ENCODE measurements around the gene ACO2.
"Not testable (repeated sequence)": the region's sequence is repeated elsewhere in the genome, so short reads cannot be mapped to it uniquely, and the experiment has no call there.

The ACO2 gene

DNA sequence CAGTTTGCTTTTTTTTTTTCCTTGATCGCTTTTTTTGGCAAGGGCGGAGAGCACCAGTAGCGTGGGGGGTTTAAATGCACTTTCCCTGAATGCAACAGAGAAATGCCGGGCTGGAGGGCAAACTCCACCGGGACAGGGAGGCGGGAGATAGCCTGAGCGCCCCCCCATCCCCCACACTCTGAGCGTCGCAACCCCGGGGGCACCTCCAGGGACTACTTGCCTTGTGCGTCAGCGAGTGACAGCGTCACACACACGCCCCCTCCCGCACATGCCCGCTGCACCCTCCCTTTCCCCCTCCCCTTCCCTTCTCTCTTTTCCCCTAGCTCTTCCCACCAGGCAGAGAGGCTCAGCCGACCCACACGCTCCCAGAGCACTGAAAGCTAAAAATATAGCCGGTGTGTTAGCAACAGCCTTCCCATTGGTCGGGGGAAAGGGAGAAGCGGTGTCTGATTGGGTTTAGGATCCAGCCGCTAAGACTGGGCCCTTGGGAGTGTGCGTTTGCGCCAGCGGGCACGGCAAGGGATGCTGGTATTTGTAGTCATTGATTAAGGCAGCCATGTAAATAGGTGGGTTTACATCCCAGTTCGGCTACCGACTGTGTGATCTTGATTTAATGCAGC is 20.6 kb upstream of the ACO2 start:
- DNase-seq: peak; percentile 99

GRCh38 chr22:41458161-41458728 is 10.7 kb upstream of the ACO2 start:
- DNase-seq: no peak

GRCh38 chr22:41459431-41459830 is 9.5 kb upstream of the ACO2 start:
- DNase-seq: no peak

GRCh38 chr22:41460071-41460470 is 8.8 kb upstream of the ACO2 start:
- not testable (repeated sequence) for DNase-seq

DNA sequence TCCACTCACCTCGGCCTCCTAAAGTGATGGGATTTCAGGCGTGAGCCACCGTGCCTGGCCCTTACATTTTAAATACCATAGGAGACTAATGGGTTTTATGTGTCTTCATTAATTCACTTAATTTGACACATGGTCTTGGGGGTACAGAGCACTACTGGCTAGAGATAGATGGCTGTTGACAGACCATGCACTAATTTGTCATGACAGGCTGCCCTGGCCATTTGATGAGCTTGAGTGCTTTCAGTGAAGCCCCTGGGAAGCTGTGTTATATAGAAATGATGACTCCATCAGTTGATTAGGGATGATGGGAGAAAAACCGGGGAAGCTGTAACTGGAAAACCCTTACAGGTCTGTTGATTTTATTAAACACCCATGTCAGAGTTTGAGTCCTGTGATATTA is 7.0 kb upstream of the ACO2 start:
- no peak for DNase-seq

DNA sequence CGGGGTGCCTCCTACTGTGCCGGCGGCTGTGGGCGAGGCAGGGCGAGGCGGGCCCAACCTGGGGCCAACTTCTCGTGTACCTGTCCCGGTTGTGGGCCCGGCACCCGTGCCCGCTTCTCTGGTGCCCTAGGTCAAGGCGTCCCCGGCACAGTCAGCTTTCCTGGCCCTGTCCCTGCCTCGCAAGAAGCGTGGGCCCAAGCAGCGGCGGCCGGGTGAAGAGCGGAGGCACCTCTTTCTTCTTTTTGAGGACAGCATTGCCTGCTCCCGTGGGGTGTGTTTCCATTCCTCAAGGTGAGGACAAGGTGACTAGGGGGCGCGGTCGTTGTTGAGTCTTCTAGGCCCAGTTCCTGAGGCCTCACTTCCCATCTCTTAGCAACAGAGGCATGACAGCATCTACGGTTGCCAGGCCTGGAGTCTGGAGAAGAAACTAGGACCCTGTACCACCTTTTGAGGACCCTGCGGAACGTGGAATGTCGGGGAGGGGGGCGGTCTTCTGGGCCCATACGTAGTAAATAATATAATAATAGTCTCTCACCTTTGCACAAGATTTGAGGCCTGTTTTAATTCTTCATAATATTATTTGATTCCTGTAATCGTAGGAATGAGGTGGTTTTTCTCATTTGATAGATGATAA is 418 bp downstream of the ACO2 start:
- DNase-seq: no peak

DNA sequence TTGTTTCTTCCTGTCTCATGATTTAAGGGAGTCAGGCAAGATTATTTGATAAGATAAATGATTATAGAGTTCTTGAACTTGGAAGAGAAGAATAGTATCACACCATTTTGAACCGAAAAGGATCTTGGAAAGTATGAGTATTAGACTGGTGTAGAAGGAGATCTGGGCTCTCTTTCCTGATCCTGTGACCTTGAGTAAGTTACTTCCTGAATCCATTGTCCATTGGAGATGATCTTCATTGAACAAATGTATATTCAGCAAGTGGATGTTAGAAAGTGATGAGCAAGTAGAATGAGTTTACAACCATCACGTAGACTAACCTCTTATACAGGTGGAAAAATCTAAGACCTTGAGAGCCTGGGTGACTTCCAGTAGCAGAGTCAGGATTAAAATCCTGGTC is 2.0 kb downstream of the ACO2 start:
- DNase-seq: no peak

GRCh38 chr22:41471568-41471967 is 2.7 kb downstream of the ACO2 start:
- DNase-seq: no peak

DNA sequence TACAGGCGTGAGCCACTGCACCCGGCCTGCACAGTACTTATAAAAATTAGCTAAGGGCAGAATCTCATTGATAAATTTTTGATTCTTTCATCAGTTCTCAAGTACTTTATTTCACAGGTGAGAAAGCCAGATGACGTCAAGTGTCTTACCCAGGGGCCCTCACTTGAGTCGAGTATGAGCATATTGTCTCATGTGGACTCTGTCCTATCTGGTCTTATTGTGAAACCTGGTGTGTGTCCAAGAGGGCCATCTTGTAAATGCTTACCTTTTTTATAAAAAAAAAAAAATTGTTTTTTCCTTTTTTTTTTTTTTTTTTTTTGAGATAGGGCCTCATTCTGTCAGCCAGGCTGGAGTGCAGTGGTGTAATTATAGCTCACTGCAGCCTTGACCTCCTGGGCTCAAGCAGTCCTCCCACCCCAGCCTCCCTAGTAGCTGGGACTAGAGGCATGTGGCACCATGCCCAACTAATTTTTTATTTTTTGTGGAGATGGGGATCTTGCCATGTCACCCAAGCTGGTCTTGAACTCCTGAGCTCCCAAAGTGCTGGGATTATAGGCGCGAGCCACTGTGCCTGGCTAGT is 6.0 kb downstream of the ACO2 start:
- no peak for DNase-seq

DNA sequence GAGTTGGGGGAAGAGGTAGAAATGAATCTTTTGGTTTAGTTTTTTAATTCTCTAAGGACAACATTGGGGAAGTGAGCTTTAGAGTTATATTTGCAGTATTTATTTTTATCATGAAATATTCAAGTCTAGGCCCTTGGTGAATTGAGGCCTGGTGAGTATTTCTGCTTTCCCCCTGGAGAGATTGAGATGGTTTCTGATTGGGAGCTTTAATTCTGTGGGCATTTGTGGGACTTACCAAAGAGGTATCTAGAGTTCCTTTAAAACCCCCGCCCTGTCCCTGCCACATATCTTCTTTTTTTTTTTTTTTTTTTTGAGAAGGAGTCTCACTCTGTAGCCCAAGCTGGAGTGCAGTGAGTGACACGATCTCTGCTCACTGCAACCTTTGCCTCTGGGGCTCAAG is 9.6 kb downstream of the ACO2 start:
- no peak for DNase-seq

DNA sequence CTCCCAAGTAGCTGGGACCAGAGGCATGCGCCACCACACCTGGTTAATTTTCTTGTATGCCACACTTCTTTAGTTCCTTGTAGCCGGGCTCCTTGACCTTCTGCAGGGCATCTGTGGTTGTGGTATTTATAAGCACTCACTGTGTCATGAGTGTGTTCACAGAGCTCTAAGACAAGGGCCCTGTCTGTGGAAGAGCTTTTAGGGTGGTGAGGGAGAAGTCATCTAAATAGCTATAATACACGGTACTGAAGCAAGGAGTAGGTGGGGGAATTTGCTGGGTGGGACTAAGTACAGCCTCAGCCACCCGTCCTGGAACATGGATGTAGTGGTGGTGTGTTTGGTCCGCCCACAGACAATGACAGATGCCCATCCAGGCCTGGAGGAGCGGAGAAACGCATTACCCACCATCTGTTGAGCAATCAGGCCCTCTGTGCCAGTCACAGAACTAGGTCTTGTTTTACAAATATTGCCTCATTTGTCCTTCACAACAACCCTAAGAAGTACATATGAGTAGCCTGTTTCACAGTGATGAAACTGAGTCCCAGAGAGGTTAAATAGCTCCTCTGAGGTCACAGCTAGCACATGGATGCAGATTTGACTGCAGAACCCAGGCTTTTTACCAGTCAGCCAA is 10.1 kb downstream of the ACO2 start:
- no peak for DNase-seq

- DNase-seq: no peak
Observed at GRCh38 chr22:41479671-41480396, 10.9 kb downstream of the ACO2 start.

GRCh38 chr22:41480397-41480735 is 11.4 kb downstream of the ACO2 start:
- no peak for DNase-seq

- no peak for DNase-seq
Observed at GRCh38 chr22:41481131-41481830, 12.4 kb downstream of the ACO2 start.

DNA sequence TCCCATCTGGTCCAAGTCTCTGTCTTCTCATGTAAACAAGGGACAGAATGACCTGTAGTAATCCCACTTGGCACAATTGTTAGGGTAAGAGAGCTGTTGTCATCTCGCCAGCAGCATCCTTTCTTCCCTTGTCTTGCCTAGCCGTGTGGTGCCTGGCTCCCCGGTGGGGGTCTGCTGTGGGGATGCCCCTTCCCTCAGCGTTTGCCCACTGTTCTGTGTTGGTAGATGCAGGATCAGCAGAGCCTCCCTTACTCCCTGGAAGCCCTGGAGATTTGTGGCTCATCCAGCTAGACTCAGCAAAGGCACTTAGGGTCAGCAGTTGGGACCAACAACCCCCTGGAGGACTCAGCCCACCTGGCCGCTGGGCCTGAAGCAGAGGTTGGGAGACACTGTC is 13.0 kb downstream of the ACO2 start:
- no peak for DNase-seq

DNA sequence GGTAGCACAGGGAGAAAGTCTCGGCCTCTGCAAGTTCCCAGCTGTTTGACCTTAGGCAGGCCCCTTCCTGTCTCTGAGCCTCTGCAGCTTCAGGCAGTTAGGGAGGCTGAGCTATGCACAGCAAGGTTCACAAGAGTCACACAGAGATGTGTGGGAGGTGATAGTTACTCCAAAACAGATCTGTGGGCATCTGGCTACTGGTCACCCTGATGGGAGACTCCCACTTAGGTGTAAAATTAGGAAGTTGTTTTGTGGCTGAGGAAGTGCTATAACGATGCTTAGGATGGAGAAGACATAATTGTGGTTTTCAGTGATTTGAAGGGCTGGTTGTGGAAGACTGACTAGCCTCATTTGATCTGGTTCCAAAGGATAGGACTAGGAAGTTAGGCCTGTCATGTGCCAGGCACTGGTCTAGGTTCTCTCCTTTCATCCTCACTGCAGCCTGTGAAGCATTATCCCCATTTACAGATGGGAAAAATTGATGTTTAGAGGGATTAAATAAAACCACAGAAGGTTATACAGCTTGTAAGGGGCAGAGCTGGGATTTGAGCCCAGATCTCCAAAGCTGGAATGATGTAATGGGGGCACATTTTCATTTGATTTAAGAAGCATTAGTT is 13.5 kb downstream of the ACO2 start:
- no peak for DNase-seq

GRCh38 chr22:41485033-41485432 is 16.1 kb downstream of the ACO2 start:
- DNase-seq: no peak

DNA sequence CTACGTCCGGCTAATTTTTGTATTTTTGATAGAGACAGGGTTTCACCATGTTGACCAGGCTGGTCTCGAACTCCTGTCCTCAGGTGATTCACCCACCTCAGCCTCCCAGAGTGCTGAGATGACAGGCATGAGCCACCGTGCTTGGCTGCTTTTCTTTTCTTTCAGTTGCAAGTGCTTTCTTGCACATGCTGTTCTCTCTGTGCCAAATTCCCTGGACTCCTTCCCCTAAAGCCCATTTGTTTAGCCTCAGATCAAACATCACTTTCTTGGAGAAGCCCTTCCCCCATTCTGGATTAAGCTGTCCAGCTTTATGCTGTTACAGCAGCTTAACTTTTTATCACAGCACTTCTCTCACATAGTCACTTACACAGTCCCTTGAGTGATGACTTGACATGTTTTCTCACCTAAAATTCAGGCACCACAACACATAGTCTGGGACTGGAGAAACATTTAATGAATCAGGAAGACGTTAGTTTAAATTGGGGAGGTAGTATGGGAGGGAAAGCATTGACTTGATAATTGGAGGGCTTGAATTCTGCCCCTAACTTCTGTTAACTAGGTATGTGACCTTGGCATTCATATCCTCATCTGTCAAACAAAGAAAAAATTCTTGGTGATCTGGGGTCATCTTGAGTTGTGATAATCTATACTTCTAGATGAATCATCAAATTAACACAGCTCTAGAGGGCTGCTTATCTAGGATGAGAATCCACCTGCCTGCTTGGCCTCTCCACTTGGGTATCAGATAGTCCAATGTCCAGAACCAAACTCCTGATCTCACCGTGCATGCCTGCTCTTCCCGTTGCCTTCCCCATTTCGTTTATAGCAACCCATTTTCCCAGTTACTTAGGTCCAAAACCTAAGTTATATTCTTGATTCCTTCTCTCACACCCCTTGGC is 18.4 kb downstream of the ACO2 start:
- DNase-seq: no peak

DNA sequence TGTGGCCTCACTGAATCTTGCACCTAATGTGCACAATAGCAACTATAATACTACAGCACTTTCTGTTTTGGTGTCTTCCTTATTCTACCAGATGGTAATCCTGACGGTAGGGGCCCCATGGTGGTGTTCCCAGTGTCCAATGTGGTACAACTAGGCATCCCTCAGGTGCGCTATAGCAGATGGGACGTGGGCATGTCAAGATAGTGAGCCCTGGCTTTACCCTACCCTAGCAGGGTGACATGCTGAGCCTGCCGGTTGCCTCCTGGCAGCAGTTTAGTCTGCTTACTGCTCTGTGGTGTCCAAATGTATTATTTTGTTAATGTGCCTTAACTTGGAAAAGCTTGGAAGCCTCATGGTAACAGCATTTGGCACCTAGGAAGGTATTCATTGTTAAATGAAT is 19.2 kb downstream of the ACO2 start:
- DNase-seq: no peak

DNA sequence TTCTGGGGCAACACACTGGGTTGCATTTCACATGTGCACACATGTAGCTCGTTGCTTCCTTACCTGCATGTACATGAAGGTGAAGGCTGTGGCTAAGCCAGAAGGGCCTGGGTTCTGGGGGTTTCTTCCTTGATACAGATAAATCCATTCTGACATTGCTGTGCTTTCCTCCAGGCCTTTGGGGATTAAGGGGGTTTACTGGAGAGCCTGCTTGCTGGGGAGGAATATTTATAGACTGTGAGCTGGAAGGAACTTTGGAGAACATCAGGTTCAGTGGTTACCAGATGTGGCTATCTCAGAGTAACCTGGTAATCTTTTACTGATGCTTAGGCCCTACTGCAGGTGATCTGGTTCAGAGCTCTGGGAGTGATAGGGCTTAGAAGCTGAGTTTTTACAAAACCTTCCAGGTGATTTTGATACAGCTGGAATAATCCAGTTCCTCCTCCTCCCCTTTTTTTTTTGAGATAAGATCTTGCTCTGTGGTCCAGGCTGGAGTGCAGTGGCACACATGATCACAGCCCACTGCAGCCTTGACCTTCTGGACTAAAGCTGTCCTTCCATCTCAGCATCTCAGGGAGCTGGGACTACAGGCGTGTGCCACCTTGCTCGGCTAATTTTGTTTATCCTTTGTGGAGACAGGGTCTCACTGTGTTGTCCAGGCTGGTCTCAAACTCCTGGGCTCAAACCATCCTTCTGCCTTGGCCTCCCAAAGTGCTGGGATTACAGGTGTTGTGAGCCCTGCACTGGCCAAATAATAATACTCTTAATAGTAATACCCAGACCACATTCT is 19.9 kb downstream of the ACO2 start:
- DNase-seq: no peak
